GM21528 (cell line): Measurements from ENCODE around the gene CUX1.

Experiments
- ATAC-seq: cut with Tn5 transposase; IDR thresholded peaks from one replicate; pipeline ENCODE4 v1.9.1; 2021; ENCODE audit warnings: mild to moderate bottlenecking, moderate library complexity; ENCODE audit not compliant: unreplicated experiment, low FRiP score

The CUX1 gene, protein sequence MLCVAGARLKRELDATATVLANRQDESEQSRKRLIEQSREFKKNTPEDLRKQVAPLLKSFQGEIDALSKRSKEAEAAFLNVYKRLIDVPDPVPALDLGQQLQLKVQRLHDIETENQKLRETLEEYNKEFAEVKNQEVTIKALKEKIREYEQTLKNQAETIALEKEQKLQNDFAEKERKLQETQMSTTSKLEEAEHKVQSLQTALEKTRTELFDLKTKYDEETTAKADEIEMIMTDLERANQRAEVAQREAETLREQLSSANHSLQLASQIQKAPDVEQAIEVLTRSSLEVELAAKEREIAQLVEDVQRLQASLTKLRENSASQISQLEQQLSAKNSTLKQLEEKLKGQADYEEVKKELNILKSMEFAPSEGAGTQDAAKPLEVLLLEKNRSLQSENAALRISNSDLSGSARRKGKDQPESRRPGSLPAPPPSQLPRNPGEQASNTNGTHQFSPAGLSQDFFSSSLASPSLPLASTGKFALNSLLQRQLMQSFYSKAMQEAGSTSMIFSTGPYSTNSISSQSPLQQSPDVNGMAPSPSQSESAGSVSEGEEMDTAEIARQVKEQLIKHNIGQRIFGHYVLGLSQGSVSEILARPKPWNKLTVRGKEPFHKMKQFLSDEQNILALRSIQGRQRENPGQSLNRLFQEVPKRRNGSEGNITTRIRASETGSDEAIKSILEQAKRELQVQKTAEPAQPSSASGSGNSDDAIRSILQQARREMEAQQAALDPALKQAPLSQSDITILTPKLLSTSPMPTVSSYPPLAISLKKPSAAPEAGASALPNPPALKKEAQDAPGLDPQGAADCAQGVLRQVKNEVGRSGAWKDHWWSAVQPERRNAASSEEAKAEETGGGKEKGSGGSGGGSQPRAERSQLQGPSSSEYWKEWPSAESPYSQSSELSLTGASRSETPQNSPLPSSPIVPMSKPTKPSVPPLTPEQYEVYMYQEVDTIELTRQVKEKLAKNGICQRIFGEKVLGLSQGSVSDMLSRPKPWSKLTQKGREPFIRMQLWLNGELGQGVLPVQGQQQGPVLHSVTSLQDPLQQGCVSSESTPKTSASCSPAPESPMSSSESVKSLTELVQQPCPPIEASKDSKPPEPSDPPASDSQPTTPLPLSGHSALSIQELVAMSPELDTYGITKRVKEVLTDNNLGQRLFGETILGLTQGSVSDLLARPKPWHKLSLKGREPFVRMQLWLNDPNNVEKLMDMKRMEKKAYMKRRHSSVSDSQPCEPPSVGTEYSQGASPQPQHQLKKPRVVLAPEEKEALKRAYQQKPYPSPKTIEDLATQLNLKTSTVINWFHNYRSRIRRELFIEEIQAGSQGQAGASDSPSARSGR (N-terminal part only)

GRCh38 chr7:101817471-101818286 lies at the start of gene CUX1:
Gene CUX1 (plus strand): TSS chr7:101817626. CDS start chr7:101817640, 14 bp downstream.
- no peak for ATAC-seq

DNA sequence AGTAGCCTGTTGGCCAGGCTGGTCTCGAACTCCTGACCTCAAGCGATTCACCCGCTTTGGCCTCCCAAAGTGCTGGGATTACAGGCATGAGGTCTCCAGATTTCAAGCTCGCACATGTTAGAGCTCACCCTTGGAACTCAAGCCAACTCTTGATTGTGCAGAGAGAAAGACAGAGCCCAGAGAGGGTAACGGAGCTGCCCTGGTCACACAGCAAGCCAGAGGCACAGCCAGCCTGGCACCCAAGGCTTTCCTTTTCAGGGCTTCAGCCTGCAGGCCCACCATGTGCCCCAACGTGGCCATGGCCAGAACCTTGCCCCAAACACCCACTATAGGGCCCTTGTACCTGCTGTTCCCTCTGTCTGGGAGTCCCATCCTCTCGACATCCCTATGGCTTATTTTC lies 49.1 kb upstream of the CUX1 start:
- ATAC-seq: no peak

GRCh38 chr7:101770466-101770865 lies 47.0 kb upstream of the CUX1 start:
- no peak for ATAC-seq

- no peak for ATAC-seq
Observed at GRCh38 chr7:101772508-101773211, 44.8 kb upstream of the CUX1 start.

DNA sequence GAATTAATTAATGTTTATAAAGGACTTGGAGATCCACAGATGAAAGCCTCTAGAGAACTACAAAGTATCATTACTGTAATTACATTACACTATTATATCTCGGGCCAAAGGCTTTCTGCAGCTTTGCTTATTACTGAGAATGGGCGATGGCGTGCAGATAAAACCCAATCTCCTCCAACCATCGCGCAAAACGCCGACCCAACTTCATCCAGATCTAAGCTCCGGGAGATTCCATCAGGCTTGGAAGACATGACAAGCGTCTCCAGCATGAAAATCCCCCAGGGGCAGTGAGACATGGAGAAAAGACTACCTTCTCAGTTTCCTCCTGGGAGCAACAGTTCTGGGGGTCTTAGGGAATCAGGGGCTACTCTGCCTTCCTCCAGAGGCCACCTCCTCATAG lies 42.2 kb upstream of the CUX1 start:
- no peak for ATAC-seq

GRCh38 chr7:101778026-101778580 lies 39.3 kb upstream of the CUX1 start:
- no peak for ATAC-seq

GRCh38 chr7:101779267-101779666 lies 38.2 kb upstream of the CUX1 start:
- ATAC-seq: no peak

DNA sequence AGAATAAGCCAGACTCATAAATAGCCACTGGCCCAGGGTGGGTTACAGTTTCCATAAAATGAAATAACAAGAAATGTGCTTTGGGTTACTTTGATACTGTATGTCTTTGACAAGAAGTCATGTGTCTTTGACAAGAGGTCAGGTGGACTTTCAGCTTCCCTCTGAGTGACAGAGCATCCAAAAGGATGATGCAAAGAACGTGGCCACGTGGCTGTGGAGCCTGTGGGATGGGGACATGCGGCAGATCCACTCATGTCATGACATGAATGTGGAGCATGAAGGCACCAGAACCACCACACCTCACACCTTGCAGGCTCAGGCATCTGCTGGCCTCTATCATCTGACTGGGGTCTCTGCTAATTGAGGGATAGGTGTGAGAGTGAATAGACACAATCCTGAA lies 37.1 kb upstream of the CUX1 start:
- no peak for ATAC-seq

DNA sequence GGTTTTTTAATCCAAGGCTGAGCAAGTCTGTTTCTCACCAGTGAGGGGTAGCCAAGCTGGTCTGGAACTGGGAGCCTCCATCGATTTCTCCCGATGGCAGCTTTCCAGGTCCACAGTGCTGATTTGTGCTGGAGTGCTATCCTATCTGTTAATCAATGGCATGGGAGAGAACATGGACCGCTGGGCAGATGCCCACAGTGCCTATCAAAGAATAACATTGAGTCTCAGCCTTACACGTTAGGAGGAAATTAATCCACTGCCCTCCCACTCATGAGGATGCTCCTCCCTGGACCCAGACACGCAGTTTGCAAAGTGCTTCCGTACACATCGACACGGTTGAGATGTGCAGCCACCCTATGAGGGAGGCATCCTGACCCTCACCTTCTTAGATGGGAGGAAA lies 36.0 kb upstream of the CUX1 start:
- ATAC-seq: no peak

- no peak for ATAC-seq
Observed at GRCh38 chr7:101782476-101782875, 35.0 kb upstream of the CUX1 start.

- ATAC-seq: no peak
Observed at GRCh38 chr7:101782896-101783295, 34.5 kb upstream of the CUX1 start.

DNA sequence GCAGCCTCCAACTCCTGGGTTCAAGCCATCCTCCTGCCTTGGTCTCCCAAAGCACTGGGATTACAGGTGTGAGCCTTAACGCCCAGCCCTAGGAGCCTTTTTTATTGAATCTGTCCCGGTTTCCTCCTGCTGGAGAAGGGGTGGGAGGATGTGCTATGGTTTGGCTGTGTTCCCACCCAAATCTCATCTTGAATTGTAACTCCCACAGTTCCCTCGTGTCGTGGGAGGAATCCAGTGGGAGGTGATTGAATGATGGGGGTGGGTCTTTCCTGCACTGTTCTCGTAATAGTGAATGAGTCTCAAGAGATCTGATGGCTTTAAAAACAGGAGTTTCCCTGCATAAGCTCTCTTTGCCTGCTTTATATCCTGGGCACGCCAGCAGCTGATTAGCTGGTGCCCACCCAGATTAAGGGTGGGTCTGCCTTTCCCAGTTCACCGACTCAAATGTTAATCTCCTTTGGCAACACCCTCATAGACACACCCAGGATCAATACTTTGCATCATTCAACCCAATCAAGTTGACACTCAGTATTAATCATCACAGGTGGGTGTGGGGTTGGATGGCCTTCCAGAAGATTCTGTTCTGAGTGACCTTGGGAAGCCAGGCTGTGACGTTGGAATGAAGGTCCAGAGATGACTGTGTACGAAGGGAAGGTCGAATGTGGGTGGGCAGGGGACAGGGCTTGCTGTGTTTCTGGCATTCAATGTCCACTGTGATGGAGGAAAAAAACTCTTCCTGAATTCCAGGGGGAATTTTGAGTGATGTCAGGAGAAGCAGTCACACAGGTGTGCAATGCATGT lies 33.8 kb upstream of the CUX1 start:
- ATAC-seq: no peak

- no peak for ATAC-seq
Observed at GRCh38 chr7:101784292-101785127, 32.9 kb upstream of the CUX1 start.

- no peak for ATAC-seq
Observed at GRCh38 chr7:101787864-101788263, 29.6 kb upstream of the CUX1 start.

DNA sequence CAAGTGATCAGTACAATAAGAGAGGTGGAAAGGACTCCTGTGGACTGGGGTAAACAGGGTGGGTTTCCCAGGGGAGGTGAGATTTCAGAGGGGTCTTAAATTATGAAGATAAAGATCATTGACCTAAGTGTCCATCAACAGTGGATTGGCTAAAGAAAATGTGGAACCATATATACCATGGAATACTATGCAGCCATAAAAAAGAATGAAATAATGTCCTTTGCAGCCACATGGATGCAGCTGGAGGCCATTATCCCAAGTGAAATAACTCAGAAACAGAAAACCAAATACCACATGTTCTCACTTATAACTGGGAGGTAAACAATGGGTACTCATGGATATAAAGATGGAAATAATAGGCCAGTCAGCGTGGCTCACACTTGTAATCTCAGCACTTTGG lies 28.9 kb upstream of the CUX1 start:
- ATAC-seq: no peak

DNA sequence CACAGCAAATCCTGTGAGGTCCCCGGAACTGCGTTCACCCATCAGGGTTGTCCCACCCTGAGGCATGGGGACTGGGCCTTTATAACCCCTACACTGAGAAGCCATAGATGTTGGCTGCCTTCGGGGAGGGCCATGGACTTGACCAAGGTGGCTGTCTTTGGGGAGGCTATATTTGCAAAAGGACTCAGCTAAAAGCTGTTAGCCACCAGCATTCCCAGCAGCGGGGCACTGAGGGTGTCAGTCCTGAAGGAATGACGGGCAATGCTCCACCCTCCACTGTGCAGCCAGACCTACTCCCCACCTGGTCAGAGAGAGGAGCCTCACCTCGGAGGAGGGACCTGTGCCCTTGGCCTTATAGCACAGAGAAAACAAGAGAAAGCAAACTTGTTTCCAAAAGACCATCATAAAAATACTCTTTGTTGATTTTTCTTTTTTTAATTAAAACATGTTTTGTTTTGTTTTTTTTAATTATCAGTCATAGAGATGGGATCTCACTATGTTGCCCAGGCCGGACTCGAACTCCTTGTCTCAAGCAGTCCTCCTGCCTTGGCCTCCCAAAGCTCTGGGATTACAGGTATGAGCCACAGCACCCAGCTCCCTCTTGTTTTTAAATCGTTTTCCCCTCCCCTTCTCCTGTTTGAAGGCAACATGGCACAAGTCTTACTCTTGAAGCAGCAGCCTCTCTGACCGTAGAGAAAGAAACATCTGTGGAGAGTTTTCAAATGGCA lies 26.7 kb upstream of the CUX1 start:
- no peak for ATAC-seq
